Measurements from ENCODE around the gene CACNA1D. TPM values are rescaled to one million over a fixed set of nuclear protein-coding genes. Genes with fewer than 3 reads are reported as not detected.

The CACNA1D gene
- total and polyA plus RNA-seq, 2 donors (not counting 3 experiments of a cell fraction or from before 2014, with no cell fraction given) = 0.06 TPM; not detected in 1

GRCh38 chr3:53599771-53600170, 105.4 kb downstream of the CACNA1D start:
- ChIA-PET POLR2A (no interaction called here), CTCF (no interaction called here)
- H3K27me3 ChIP-seq (ENCODE audit: control insufficient read depth in 2 of 2, insufficient read depth in 2 of 2, low read length in 2 of 2) = peaks cover 0 to 2% of the 10 kb centered on the region in 2 experiments
- H3K36me3 ChIP-seq (ENCODE audit: control insufficient read depth in 2 of 2, extremely low read depth in 1 of 2, insufficient read depth in 2 of 2, low read length in 2 of 2) = no peaks in the 10 kb centered on the region
- no peak overlapping the region for H3K4me2 ChIP-seq (ENCODE audit: insufficient read depth, low read length)
- TF ChIP-seq POLR2AphosphoS5 (IDR thresholded peaks at IDR 0.05; ENCODE audit: insufficient read depth, low read depth, low read length) (no peak), POLR2A (IDR thresholded peaks at IDR 0.05; ENCODE audit: low read depth, low read length) (no peak), JUN (IDR thresholded peaks at IDR 0.05; ENCODE audit: borderline replicate concordance, insufficient read depth, insufficient read length, low read depth) (no peak), FOS (IDR thresholded peaks at IDR 0.05; ENCODE audit: borderline replicate concordance, insufficient read depth, low read length) (no peak), CTCF (IDR thresholded peaks at IDR 0.05; ENCODE audit: extremely low read depth in 1 of 2, insufficient read depth in 1 of 2, low read depth in 1 of 2, low read length in 2 of 2) (no peak)
- no peaks in the 10 kb centered on the region for H3K9me3 ChIP-seq (replicated peaks; ENCODE audit: control insufficient read depth, insufficient read depth, low read length)
- H4K20me1 ChIP-seq (replicated peaks; ENCODE audit: control insufficient read depth, extremely low read depth, insufficient read depth, low read length) = no peaks in the 10 kb centered on the region
- no peaks in the 10 kb centered on the region for H3K79me2 ChIP-seq (ENCODE audit: control insufficient read depth, insufficient read depth, low read length)
- H3K9me1 ChIP-seq (replicated peaks; ENCODE audit: control insufficient read depth, extremely low read depth, insufficient read depth, low read length) = no peaks in the 10 kb centered on the region
- no peak overlapping the region for H3K9ac ChIP-seq (replicated peaks; ENCODE audit: extremely low read depth, insufficient read depth, low read length)
- H3K4me3 ChIP-seq (replicated peaks in 1 of 3; ENCODE audit: insufficient read depth in 1 of 3, low read depth in 1 of 3, low read length in 3 of 3) = no peak overlapping the region
- FAIRE-seq (no peak), DNase-seq (ENCODE audit: low read depth, low spot score) (no peak)
- no peak overlapping the region for H2AFZ ChIP-seq (ENCODE audit: low read depth, low read length)
- dilution Hi-C loops (cut with MboI; ENCODE audit: extremely low pct_ligation_motif_present, low sequenced_read_pairs) = no loop called here
- no peaks in the 10 kb centered on the region for H3K4me1 ChIP-seq (ENCODE audit: control insufficient read depth, extremely low read depth, insufficient read depth, low read length)
- no TSS peak for BruUV-seq (replicated peaks)
- H3K27ac ChIP-seq (ENCODE audit: insufficient read depth, low read depth, low read length) = no peak overlapping the region
- intact Hi-C loops (cut with micrococcal nuclease) = no loop called here

DNA sequence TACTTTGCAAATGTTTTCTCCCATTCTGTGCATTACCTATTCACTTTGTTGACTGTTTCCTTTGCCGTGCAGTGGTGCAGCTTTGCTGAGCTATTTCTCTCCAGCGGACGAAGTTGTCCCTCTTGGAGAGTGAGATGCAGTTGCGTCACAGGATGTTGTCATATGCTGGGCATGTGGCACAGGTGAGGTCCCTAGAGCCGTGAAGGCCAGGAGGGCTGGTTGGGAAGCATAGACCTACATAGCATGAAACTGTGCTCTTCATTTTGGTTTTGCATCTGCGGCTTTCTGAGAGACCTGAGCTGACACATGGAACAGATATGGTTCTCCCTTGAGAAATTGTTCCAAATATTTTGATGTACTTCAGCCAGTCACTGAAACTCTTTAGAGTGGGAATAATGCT, 108.5 kb downstream of the CACNA1D start:
- TF ChIP-seq EZH2 (IDR thresholded peaks at IDR 0.05; ENCODE audit: borderline replicate concordance, low read depth, low read length, severe bottlenecking) (no peak), POLR2A (IDR thresholded peaks at IDR 0.05; ENCODE audit: low read depth, low read length) (no peak), MYC (IDR thresholded peaks at IDR 0.05; ENCODE audit: low read depth, low read length) (no peak), POLR2AphosphoS5 (IDR thresholded peaks at IDR 0.05; ENCODE audit: insufficient read depth, low read depth, low read length) (no peak), FOS (IDR thresholded peaks at IDR 0.05; ENCODE audit: borderline replicate concordance, insufficient read depth, low read length) (no peak), JUN (IDR thresholded peaks at IDR 0.05; ENCODE audit: borderline replicate concordance, insufficient read depth, insufficient read length, low read depth) (no peak), GATA2 (IDR thresholded peaks at IDR 0.05; ENCODE audit: insufficient read depth, insufficient read length, low read depth, low read length) (no peak), MAX (IDR thresholded peaks at IDR 0.05; ENCODE audit: insufficient read depth, insufficient read length) (no peak), CTCF (IDR thresholded peaks at IDR 0.05; ENCODE audit: extremely low read depth in 1 of 2, insufficient read depth in 1 of 2, low read depth in 1 of 2, low read length in 2 of 2) (no peak)
- Histone ChIP-seq H3K4me3 (replicated peaks in 1 of 3; ENCODE audit: insufficient read depth in 1 of 3, low read depth in 1 of 3, low read length in 3 of 3) (no peak overlapping the region), H3K36me3 (ENCODE audit: control insufficient read depth in 2 of 2, extremely low read depth in 1 of 2, insufficient read depth in 2 of 2, low read length in 2 of 2) (no peaks in the 10 kb centered on the region), H2AFZ (ENCODE audit: low read depth, low read length) (no peak overlapping the region), H3K79me2 (ENCODE audit: control insufficient read depth, insufficient read depth, low read length) (no peaks in the 10 kb centered on the region), H3K9ac (replicated peaks; ENCODE audit: extremely low read depth, insufficient read depth, low read length) (no peak overlapping the region), H3K4me1 (ENCODE audit: control insufficient read depth, extremely low read depth, insufficient read depth, low read length) (no peaks in the 10 kb centered on the region), H3K4me2 (ENCODE audit: insufficient read depth, low read length) (no peak overlapping the region), H4K20me1 (replicated peaks; ENCODE audit: control insufficient read depth, extremely low read depth, insufficient read depth, low read length) (no peaks in the 10 kb centered on the region), H3K27me3 (ENCODE audit: control insufficient read depth in 2 of 2, insufficient read depth in 2 of 2, low read length in 2 of 2) (no peaks in the 10 kb centered on the region), H3K9me1 (replicated peaks; ENCODE audit: control insufficient read depth, extremely low read depth, insufficient read depth, low read length) (no peaks in the 10 kb centered on the region), H3K9me3 (replicated peaks; ENCODE audit: control insufficient read depth, insufficient read depth, low read length) (no peaks in the 10 kb centered on the region), H3K27ac (ENCODE audit: insufficient read depth, low read depth, low read length) (no peak overlapping the region)
- BruUV-seq (replicated peaks) = no TSS peak
- no peak for DNase-seq (ENCODE audit: low read depth, low spot score)
- dilution Hi-C loops (cut with MboI; ENCODE audit: extremely low pct_ligation_motif_present, low sequenced_read_pairs) (no loop called here), intact Hi-C loops (cut with micrococcal nuclease) (no loop called here)
- no peak for FAIRE-seq
- ChIA-PET POLR2A (no interaction called here), CTCF (no interaction called here)
